CD4-positive, alpha-beta T cell (primary cell): Measurements from ENCODE around the gene DAB2. TPM values are rescaled to one million over a fixed set of nuclear protein-coding genes. Genes with fewer than 3 reads are reported as not detected.

Experiments used
- ATAC-seq: fragments of 200-7000 bp; cut with Tn5 transposase; one replicate; pipeline ENCODE4 v1.10.0; 2022; ENCODE audit warnings: mild to moderate bottlenecking; ENCODE audit not compliant: poor library complexity
- CTCF ChIA-PET: fragments of 350-600 bp; sonication (Branson Sonifier 250); formaldehyde crosslinking; loops from one replicate; lab custom pipeline; 2021; ENCODE audit warnings: antibody characterized with exemption, inconsistent platforms; lab: Charles Lee
- POLR2A ChIA-PET: fragments of 350-600 bp; sonication (Branson Sonifier 250); formaldehyde crosslinking; loops from one replicate; lab custom pipeline; 2021; ENCODE audit warnings: antibody characterized with exemption, inconsistent platforms; lab: Charles Lee
- DNase-seq, 14 experiments: peaks; one replicate each; pipeline ENCODE4 v3.0.0-alpha.2; 2013 to 2020; ENCODE audit warnings: mixed read lengths in 2 of 14
- H3K27ac ChIP-seq, 2 donors: one replicate each; pipeline versions ENCODE4 v1.5.1 to v1.7.0; 2013; ENCODE audit warnings: low read length in 2 of 2, low read depth in 1 of 2, mild to moderate bottlenecking in 1 of 2
- H3K27me3 ChIP-seq, 2 experiments: 1 replicate in 1 of 2; 2 replicates in 1 of 2; pipeline versions ENCODE4 v1.6.1 to v1.7.0; 2013; ENCODE audit warnings: low read length in 2 of 2, control low read depth in 1 of 2, mild to moderate bottlenecking in 1 of 2, moderate library complexity in 1 of 2; ENCODE audit not compliant: insufficient read depth in 2 of 2, control insufficient read depth in 1 of 2
- H3K36me3 ChIP-seq: one replicate; pipeline ENCODE4 v1.6.1; 2013; ENCODE audit warnings: low read length, control low read depth; ENCODE audit not compliant: insufficient read depth
- H3K4me1 ChIP-seq: one replicate; pipeline ENCODE4 v1.6.1; 2013; ENCODE audit warnings: low read length, control low read depth; ENCODE audit not compliant: insufficient read depth
- H3K4me3 ChIP-seq: one replicate; pipeline ENCODE4 v1.5.1; 2013; ENCODE audit warnings: mild to moderate bottlenecking, low read length, moderate library complexity
- H3K9me3 ChIP-seq, 2 experiments: 1 replicate in 1 of 2; 2 replicates in 1 of 2; pipeline versions ENCODE4 v1.6.1 to v1.7.0; 2013; ENCODE audit warnings: low read length in 2 of 2, mild to moderate bottlenecking in 2 of 2, control low read depth in 1 of 2, moderate library complexity in 1 of 2; ENCODE audit not compliant: control insufficient read depth in 1 of 2, insufficient read depth in 1 of 2
- H3K27ac Mint-ChIP-seq: one replicate; pipeline ENCODE4 v1.8.0; 2020; ENCODE audit warnings: mixed read lengths
- H3K27me3 Mint-ChIP-seq: one replicate; pipeline ENCODE4 v1.8.0; 2021; ENCODE audit warnings: mixed read lengths
- H3K36me3 Mint-ChIP-seq: one replicate; pipeline ENCODE4 v1.8.0; 2021; ENCODE audit warnings: low read depth, mixed read lengths
- H3K4me1 Mint-ChIP-seq: one replicate; pipeline ENCODE4 v1.8.0; 2021; ENCODE audit warnings: low read depth, mixed read lengths
- H3K4me3 Mint-ChIP-seq: one replicate; pipeline ENCODE4 v1.8.0; 2020; ENCODE audit warnings: mild to moderate bottlenecking, mixed read lengths
- H3K9me3 Mint-ChIP-seq: one replicate; pipeline ENCODE4 v1.8.0; 2020; ENCODE audit warnings: mixed read lengths
- intact Hi-C, 2 experiments: fragments of 100-400 bp; cut with DNase I in 1 of 2; cut with micrococcal nuclease in 1 of 2; formaldehyde crosslinking; loops; one replicate each; pipeline versions ENCODE4 v1.15.1 to v1.9.0; 2023 to 2025; cut with DNase I, micrococcal nuclease
- total RNA-seq, 174 experiments: library from RNA in 2 of 174; stranded (reverse) in 2 of 174; gene quantifications; one replicate each; pipeline ENCODE4 v1.2.3 and lab custom pipeline; 2021 to 2026
- TF ChIP-seq, protein P1 (sequence below): fragments of 200-600 bp; IDR thresholded peaks from one replicate; pipeline ENCODE4 v1.8.0; 2022; ENCODE audit warnings: antibody characterized with exemption, mild to moderate bottlenecking

The DAB2 gene
- total RNA-seq, 2 experiments from 2014 or later = 0.31 to 0.47 TPM

DNA sequence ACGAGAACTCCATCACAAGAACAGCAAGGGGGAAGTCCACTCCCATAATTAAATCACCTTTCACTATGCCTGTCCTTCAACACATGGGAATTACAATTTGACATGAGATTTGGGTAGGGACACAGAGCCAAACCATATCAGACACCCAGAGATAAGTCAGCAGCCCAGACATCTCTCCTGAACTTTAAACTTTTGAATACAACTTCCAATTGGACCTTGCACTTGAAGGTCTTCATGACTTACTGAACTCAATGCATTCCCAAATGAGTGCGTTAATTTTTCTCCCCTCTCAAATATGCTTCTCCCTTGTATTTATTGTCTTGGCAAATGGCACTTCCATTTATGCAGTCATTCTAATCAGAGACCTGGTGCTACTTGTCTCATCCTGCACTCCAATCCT lies 72.6 kb downstream of the DAB2 start:
- ATAC-seq = no peak
- Mint-ChIP-seq H3K4me3 (no peak overlapping the region), H3K27me3 (no peaks in the 10 kb centered on the region), H3K27ac (no peak overlapping the region), H3K4me1 (no peaks in the 10 kb centered on the region), H3K9me3 (peaks cover 9% of the 10 kb centered on the region), H3K36me3 (peaks cover 4% of the 10 kb centered on the region)
- no peaks in the 10 kb centered on the region for H3K4me1 ChIP-seq
- intact Hi-C loops = no loop called here
- H3K4me3 ChIP-seq = no peak overlapping the region
- TF ChIP-seq, protein P1, sequence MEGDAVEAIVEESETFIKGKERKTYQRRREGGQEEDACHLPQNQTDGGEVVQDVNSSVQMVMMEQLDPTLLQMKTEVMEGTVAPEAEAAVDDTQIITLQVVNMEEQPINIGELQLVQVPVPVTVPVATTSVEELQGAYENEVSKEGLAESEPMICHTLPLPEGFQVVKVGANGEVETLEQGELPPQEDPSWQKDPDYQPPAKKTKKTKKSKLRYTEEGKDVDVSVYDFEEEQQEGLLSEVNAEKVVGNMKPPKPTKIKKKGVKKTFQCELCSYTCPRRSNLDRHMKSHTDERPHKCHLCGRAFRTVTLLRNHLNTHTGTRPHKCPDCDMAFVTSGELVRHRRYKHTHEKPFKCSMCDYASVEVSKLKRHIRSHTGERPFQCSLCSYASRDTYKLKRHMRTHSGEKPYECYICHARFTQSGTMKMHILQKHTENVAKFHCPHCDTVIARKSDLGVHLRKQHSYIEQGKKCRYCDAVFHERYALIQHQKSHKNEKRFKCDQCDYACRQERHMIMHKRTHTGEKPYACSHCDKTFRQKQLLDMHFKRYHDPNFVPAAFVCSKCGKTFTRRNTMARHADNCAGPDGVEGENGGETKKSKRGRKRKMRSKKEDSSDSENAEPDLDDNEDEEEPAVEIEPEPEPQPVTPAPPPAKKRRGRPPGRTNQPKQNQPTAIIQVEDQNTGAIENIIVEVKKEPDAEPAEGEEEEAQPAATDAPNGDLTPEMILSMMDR = no peak
- no peak overlapping the region for H3K27ac ChIP-seq
- peaks cover 8 to 11% of the 10 kb centered on the region in 2 experiments for H3K9me3 ChIP-seq
- CTCF ChIA-PET = no interaction called here
- DNase-seq = no peak
- POLR2A ChIA-PET = no interaction called here
- H3K36me3 ChIP-seq = no peaks in the 10 kb centered on the region
- H3K27me3 ChIP-seq = no peaks in the 10 kb centered on the region

DNA sequence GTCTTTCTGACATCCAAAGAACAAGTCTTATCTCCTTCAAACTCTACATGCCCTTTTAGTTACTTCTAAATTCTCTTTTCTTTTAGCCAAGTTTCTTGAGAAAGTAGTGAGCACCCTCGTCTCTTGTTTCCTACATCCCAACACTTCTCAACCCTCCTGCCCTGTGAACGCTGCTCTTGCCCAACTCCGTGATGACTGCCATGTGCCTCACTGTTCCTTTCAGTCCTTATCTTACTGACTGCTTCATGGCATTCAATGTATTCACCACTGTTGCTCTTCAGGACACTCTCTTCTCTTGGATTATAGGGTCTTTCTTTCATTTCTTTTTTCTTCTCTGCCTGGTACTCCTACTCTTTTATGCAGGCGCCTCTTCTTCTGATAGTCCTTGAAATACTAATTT lies 75.3 kb downstream of the DAB2 start:
- H3K4me1 ChIP-seq = no peaks in the 10 kb centered on the region
- Mint-ChIP-seq H3K4me1 (no peaks in the 10 kb centered on the region), H3K27me3 (peaks cover 7% of the 10 kb centered on the region), H3K27ac (no peak overlapping the region), H3K9me3 (peaks cover 9% of the 10 kb centered on the region), H3K4me3 (no peak overlapping the region), H3K36me3 (peaks cover 4% of the 10 kb centered on the region)
- H3K27me3 ChIP-seq = no peaks in the 10 kb centered on the region
- DNase-seq (no peak), ATAC-seq (no peak)
- CTCF ChIA-PET = no interaction called here
- H3K27ac ChIP-seq = no peak overlapping the region
- POLR2A ChIA-PET = no interaction called here
- TF ChIP-seq, protein P1 = no peak
- peaks cover 8 to 11% of the 10 kb centered on the region in 2 experiments for H3K9me3 ChIP-seq
- intact Hi-C loops = no loop called here
- no peak overlapping the region for H3K4me3 ChIP-seq
- no peaks in the 10 kb centered on the region for H3K36me3 ChIP-seq

DNA sequence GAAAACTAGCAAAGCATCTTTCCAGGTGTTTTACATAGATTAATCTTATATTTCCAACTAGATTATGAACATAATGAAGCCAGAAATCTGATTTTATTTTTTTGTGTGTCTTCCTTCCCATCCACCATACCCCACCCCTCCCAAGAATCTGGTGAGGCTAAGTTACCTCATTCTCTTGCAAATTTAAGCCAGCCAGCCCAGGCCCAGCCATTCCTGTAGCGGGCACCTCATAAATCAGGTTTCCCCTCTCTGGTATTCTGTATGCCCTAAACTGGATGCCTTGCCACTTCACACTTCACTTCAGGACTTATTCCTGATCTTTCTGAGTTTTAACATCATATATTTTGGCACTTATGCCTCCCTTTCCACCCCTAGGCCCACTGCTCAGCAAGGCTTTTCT lies 82.3 kb downstream of the DAB2 start:
- POLR2A ChIA-PET = no interaction called here
- CTCF ChIA-PET = no interaction called here
- H3K36me3 Mint-ChIP-seq = no peaks in the 10 kb centered on the region

More for the DNA sequence above, 82.3 kb downstream of the DAB2 start:
- intact Hi-C loops = no loop called here
- no peaks in the 10 kb centered on the region for H3K4me1 Mint-ChIP-seq
- ATAC-seq (no peak), DNase-seq (no peak)
- no peak overlapping the region for H3K27ac Mint-ChIP-seq
- Histone ChIP-seq H3K4me1 (peaks cover 5% of the 10 kb centered on the region), H3K27ac (no peak overlapping the region), H3K4me3 (no peak overlapping the region), H3K9me3 (peaks cover 0 to 4% of the 10 kb centered on the region in 2 experiments), H3K27me3 (no peaks in the 10 kb centered on the region), H3K36me3 (no peaks in the 10 kb centered on the region)
- peaks cover 38% of the 10 kb centered on the region for H3K27me3 Mint-ChIP-seq
- H3K9me3 Mint-ChIP-seq = no peaks in the 10 kb centered on the region
- TF ChIP-seq, protein P1 = no peak
- H3K4me3 Mint-ChIP-seq = no peak overlapping the region
